Upper lobe of left lung (tissue), 4 donors: ENCODE results near the gene MCF2L.

Experiments used
- CTCF ChIP-seq, 6 experiments: fragments of 450-650 bp in 4 of 6; fragments of 200-600 bp in 2 of 6; sonication (generic) in 2 of 6; IDR thresholded peaks; one replicate each; pipeline ENCODE4 v1.5.1; 2016 to 2019; ENCODE audit warnings: antibody characterized with exemption in 6 of 6
- EP300 ChIP-seq, 4 donors: sonication (generic); formaldehyde crosslinking; IDR thresholded peaks; one replicate each; pipeline ENCODE4 v1.5.1; 2017; ENCODE audit warnings: antibody characterized with exemption in 4 of 4, control low read depth in 2 of 4
- POLR2A ChIP-seq, 4 donors: fragments of 450-650 bp; IDR thresholded peaks; one replicate each; pipeline ENCODE4 v1.5.1; 2016 to 2017; ENCODE audit warnings: antibody characterized with exemption in 4 of 4, mild to moderate bottlenecking in 2 of 4

GRCh38 chr13:113043931-113044330 lies 74.9 kb downstream of the MCF2L start:
- TF ChIP-seq CTCF (IDR thresholded peaks at IDR 0.05) (no peak), POLR2A (IDR thresholded peaks at IDR 0.05) (no peak), EP300 (IDR thresholded peaks at IDR 0.05) (no peak)
